ENCODE results near the gene ACKR3. TPM values are rescaled to one million over a fixed set of nuclear protein-coding genes. Genes with fewer than 3 reads are reported as not detected.

Gene ACKR3
- total and polyA plus RNA-seq, 4 donors = 6.8 to 30.2 (median 14.4) TPM

GRCh38 chr2:236551471-236552211 lies 18.0 kb upstream of the ACKR3 start:
- TF ChIP-seq CTCF (IDR thresholded peaks at IDR 0.05; ENCODE audit: control extremely low read depth, extremely low read depth) = no peak
- no peak overlapping the region for H3K9ac ChIP-seq (ENCODE audit: insufficient read depth in 1 of 2, low read length in 2 of 2)
- no peak for DNase-seq
- H3K27me3 ChIP-seq (ENCODE audit: control insufficient read depth in 3 of 3, insufficient read depth in 3 of 3, low read length in 2 of 3) = no peaks in the 10 kb centered on the region
- no peaks in the 10 kb centered on the region for H3K36me3 ChIP-seq (ENCODE audit: control insufficient read depth in 4 of 4, insufficient read depth in 4 of 4, low read length in 4 of 4)
- no peak for ATAC-seq (ENCODE audit: insufficient read depth, low FRiP score)
- no peak overlapping the region for H3K4me3 ChIP-seq
- peaks cover 0 to 7% (median 0%) of the 10 kb centered on the region in 4 donors for H3K9me3 ChIP-seq (ENCODE audit: control insufficient read depth in 4 of 4, insufficient read depth in 3 of 4, low read length in 3 of 4)
- H3K4me1 ChIP-seq (ENCODE audit: control insufficient read depth in 5 of 5, insufficient read depth in 5 of 5, low read length in 5 of 5) = peaks cover 0 to 7% (median 4%) of the 10 kb centered on the region in 5 donors
- 69 to 80% methylated on average over 8 of the region's 8 CpGs for WGBS, 2 donors
- no peak overlapping the region for H3K27ac ChIP-seq (ENCODE audit: low read depth in 1 of 2, low read length in 1 of 2)

GRCh38 chr2:236552212-236552542 lies 17.4 kb upstream of the ACKR3 start:
- no peak overlapping the region for H3K4me3 ChIP-seq
- no peak overlapping the region for H3K9ac ChIP-seq (ENCODE audit: insufficient read depth in 1 of 2, low read length in 2 of 2)
- H3K36me3 ChIP-seq (ENCODE audit: control insufficient read depth in 4 of 4, insufficient read depth in 4 of 4, low read length in 4 of 4) = no peaks in the 10 kb centered on the region
- 83 to 87% methylated on average over 6 of the region's 6 CpGs for WGBS, 2 donors
- ATAC-seq (ENCODE audit: insufficient read depth, low FRiP score) (no peak), DNase-seq (no peak)
- no peaks in the 10 kb centered on the region for H3K27me3 ChIP-seq (ENCODE audit: control insufficient read depth in 3 of 3, insufficient read depth in 3 of 3, low read length in 2 of 3)
- no peak for TF ChIP-seq CTCF (IDR thresholded peaks at IDR 0.05; ENCODE audit: control extremely low read depth, extremely low read depth)
- H3K27ac ChIP-seq (ENCODE audit: low read depth in 1 of 2, low read length in 1 of 2) = no peak overlapping the region
- peaks cover 0 to 7% (median 0%) of the 10 kb centered on the region in 4 donors for H3K9me3 ChIP-seq (ENCODE audit: control insufficient read depth in 4 of 4, insufficient read depth in 3 of 4, low read length in 3 of 4)
- H3K4me1 ChIP-seq (ENCODE audit: control insufficient read depth in 5 of 5, insufficient read depth in 5 of 5, low read length in 5 of 5) = peaks cover 0 to 7% (median 4%) of the 10 kb centered on the region in 5 donors

- WGBS, 2 donors = 32 to 62% methylated on average over 11 of the region's 11 CpGs
Measured at GRCh38 chr2:236552581-236553363, 16.9 kb upstream of the ACKR3 start.

More at GRCh38 chr2:236552581-236553363, 16.9 kb upstream of the ACKR3 start:
- no peak overlapping the region for H3K9ac ChIP-seq (ENCODE audit: insufficient read depth in 1 of 2, low read length in 2 of 2)
- H3K4me1 ChIP-seq (ENCODE audit: control insufficient read depth in 5 of 5, insufficient read depth in 5 of 5, low read length in 5 of 5) = peaks cover 0 to 7% (median 4%) of the 10 kb centered on the region in 5 donors
- ATAC-seq (ENCODE audit: insufficient read depth, low FRiP score) (no peak), DNase-seq (peak in 2 of 3 donors; percentile 51 to 68)
- TF ChIP-seq CTCF (IDR thresholded peaks at IDR 0.05; ENCODE audit: control extremely low read depth, extremely low read depth) = no peak
- no peaks in the 10 kb centered on the region for H3K27me3 ChIP-seq (ENCODE audit: control insufficient read depth in 3 of 3, insufficient read depth in 3 of 3, low read length in 2 of 3)
- H3K4me3 ChIP-seq = no peak overlapping the region
- no peaks in the 10 kb centered on the region for H3K36me3 ChIP-seq (ENCODE audit: control insufficient read depth in 4 of 4, insufficient read depth in 4 of 4, low read length in 4 of 4)
- peaks cover 0 to 7% (median 0%) of the 10 kb centered on the region in 4 donors for H3K9me3 ChIP-seq (ENCODE audit: control insufficient read depth in 4 of 4, insufficient read depth in 3 of 4, low read length in 3 of 4)
- H3K27ac ChIP-seq (ENCODE audit: low read depth in 1 of 2, low read length in 1 of 2) = no peak overlapping the region

All from lung (tissue), 12 donors.